NOMO-1 treated with DMSO at 0.1 percent for 48 hours (cell line): ENCODE data around the gene VPS25.
"Not testable (repeated sequence)": the region's sequence is repeated elsewhere in the genome, so short reads cannot be mapped to it uniquely, and the experiment has no call there.

Experiments
- DNase-seq: peaks from one replicate; lab custom pipeline; 2025; ENCODE audit not compliant: unreplicated experiment; lab: John Stamatoyannopoulos, UW

The VPS25 gene

GRCh38 chr17:42767512-42767911, 5.7 kb upstream of the VPS25 start:
- no peak for DNase-seq

GRCh38 chr17:42768006-42768405, 5.2 kb upstream of the VPS25 start:
- not testable (repeated sequence) for DNase-seq

- not testable (repeated sequence) for DNase-seq
These were observed 3.3 kb upstream of the VPS25 start for GRCh38 chr17:42769964-42770363.

- DNase-seq = no peak
These were observed 332 bp upstream of the VPS25 start for GRCh38 chr17:42772945-42773289.

- no peak for DNase-seq
These were observed 957 bp downstream of the VPS25 start for GRCh38 chr17:42774066-42774745.

- peak; percentile 36 for DNase-seq
These were observed 2.4 kb downstream of the VPS25 start for GRCh38 chr17:42775534-42776098.

- DNase-seq = no peak
These were observed 5.3 kb downstream of the VPS25 start for GRCh38 chr17:42778570-42778969.

GRCh38 chr17:42779304-42779935, 6.2 kb downstream of the VPS25 start:
- no peak for DNase-seq

- no peak for DNase-seq
These were observed 6.9 kb downstream of the VPS25 start, which contains the start of gene WNK4 for GRCh38 chr17:42779936-42780850. TSS of gene WNK4 (plus strand) at chr17:42780610. CDS start at chr17:42780699, 89 bp downstream.

- no peak for DNase-seq
These were observed 7.8 kb downstream of the VPS25 start for GRCh38 chr17:42780851-42781638.

GRCh38 chr17:42781639-42782165, 8.5 kb downstream of the VPS25 start:
- no peak for DNase-seq

GRCh38 chr17:42782166-42783061, 9.2 kb downstream of the VPS25 start:
- DNase-seq = no peak

- DNase-seq = no peak
These were observed 10.0 kb downstream of the VPS25 start for GRCh38 chr17:42783062-42783790.

- no peak for DNase-seq
These were observed 10.5 kb downstream of the VPS25 start for GRCh38 chr17:42783791-42784138.

GRCh38 chr17:42784409-42784808, 11.2 kb downstream of the VPS25 start:
- DNase-seq = no peak

- DNase-seq = no peak
These were observed 11.8 kb downstream of the VPS25 start for GRCh38 chr17:42784811-42785592.

GRCh38 chr17:42787266-42787665, 14.0 kb downstream of the VPS25 start:
- DNase-seq = no peak

- no peak for DNase-seq
These were observed 18.7 kb downstream of the VPS25 start for GRCh38 chr17:42791948-42792347.
